OCI-LY7 (cell line): ENCODE results near the gene DNAH8. TPM values are rescaled to one million over a fixed set of nuclear protein-coding genes. Genes with fewer than 3 reads are reported as not detected.

Experiments
- BruUV-seq: library from RNA; stranded (reverse); fragments of 400-500 nt; replicated peaks from 2 replicates; lab custom pipeline; 2021; lab: Mats Ljungman, UMichigan
- CTCF ChIA-PET: fragments of 300-600 bp; sonication (Branson Sonifier 250); formaldehyde crosslinking; loops from one replicate; lab custom pipeline; 2022; ENCODE audit warnings: antibody characterized with exemption; ENCODE audit not compliant: unreplicated experiment; lab: Charles Lee
- POLR2A ChIA-PET: fragments of 300-600 bp; sonication (Branson Sonifier 250); formaldehyde crosslinking; loops from one replicate; lab custom pipeline; 2022; ENCODE audit warnings: antibody characterized with exemption; lab: Charles Lee
- DNase-seq: peaks from one replicate; pipeline ENCODE4 v3.0.0-alpha.2; 2015; ENCODE audit warnings: low spot score
- H2AFZ ChIP-seq: fragments of 200-600 bp; sonication (generic), shearing (Covaris generic); 2 replicates; pipeline ENCODE4 v1.6.1; 2014; ENCODE audit warnings: mild to moderate bottlenecking, antibody characterized with exemption, low read length, moderate library complexity
- H3K27ac ChIP-seq: fragments of 200-600 bp; sonication (generic); 2 replicates; pipeline ENCODE4 v1.5.1; 2014; ENCODE audit warnings: mixed run types, low read depth, mild to moderate bottlenecking, moderate library complexity, low read length, inconsistent platforms; ENCODE audit not compliant: poor library complexity, severe bottlenecking
- H3K36me3 ChIP-seq: fragments of 200-600 bp; sonication (generic); 2 replicates; pipeline ENCODE4 v1.6.1; 2014; ENCODE audit warnings: mild to moderate bottlenecking, antibody characterized with exemption, low read length, moderate library complexity, mixed read lengths; ENCODE audit not compliant: insufficient read depth
- H3K4me1 ChIP-seq: fragments of 200-600 bp; sonication (generic); 2 replicates; pipeline ENCODE4 v1.5.1; 2014; ENCODE audit warnings: mild to moderate bottlenecking, low read length; ENCODE audit not compliant: insufficient read depth, poor library complexity, severe bottlenecking
- H3K4me2 ChIP-seq: fragments of 200-600 bp; sonication (generic); 2 replicates; pipeline ENCODE4 v1.6.1; 2014; ENCODE audit warnings: mild to moderate bottlenecking, low read length
- H3K4me3 ChIP-seq: fragments of 200-600 bp; sonication (generic); 2 replicates; pipeline ENCODE4 v1.5.1; 2014; ENCODE audit warnings: mild to moderate bottlenecking, low read depth, low read length; ENCODE audit not compliant: poor library complexity, severe bottlenecking
- H3K79me2 ChIP-seq: fragments of 200-600 bp; sonication (generic); 2 replicates; pipeline ENCODE4 v1.6.1; 2016; ENCODE audit warnings: low read depth, mild to moderate bottlenecking, low read length, moderate library complexity, mixed read lengths; ENCODE audit not compliant: insufficient read depth
- H3K9me2 ChIP-seq: fragments of 200-600 bp; sonication (generic); 2 replicates; pipeline ENCODE4 v1.6.1; 2016; ENCODE audit warnings: mild to moderate bottlenecking, low read length, mixed read lengths; ENCODE audit not compliant: insufficient read depth
- H3K9me3 ChIP-seq: fragments of 200-600 bp; sonication (generic); 2 replicates; pipeline ENCODE4 v1.6.1; 2014; ENCODE audit warnings: mild to moderate bottlenecking, mixed run types, low read length, mixed read lengths
- H4K20me1 ChIP-seq: fragments of 200-600 bp; sonication (generic); 2 replicates; pipeline ENCODE4 v1.6.1; 2014; ENCODE audit warnings: mild to moderate bottlenecking, antibody characterized with exemption, low read length, moderate library complexity, mixed read lengths; ENCODE audit not compliant: insufficient read depth
- EZH2phosphoT487 ChIP-seq: fragments of 200-600 bp; sonication (generic); IDR thresholded peaks from 2 replicates; pipeline ENCODE4 v1.6.1; 2018; ENCODE audit warnings: low read depth, borderline replicate concordance, mild to moderate bottlenecking, mixed run types, antibody characterized with exemption, low read length, moderate library complexity, mixed read lengths
- intact Hi-C: fragments of 100-400 bp; cut with micrococcal nuclease; formaldehyde crosslinking; loops from one replicate; pipeline ENCODE4 v1.10.0; 2022; ENCODE audit not compliant: unreplicated experiment
- total RNA-seq, 2 experiments: library from RNA; depleted of rRNA in 1 of 2; stranded (reverse); fragments of >200 nt in 1 of 2; shearing (Covaris generic) in 1 of 2; gene quantifications; 2 replicates each; pipeline ENCODE4 v1.2.3, GENCODE V29; 2014 to 2022
- TF ChIP-seq, protein P1 (sequence below): fragments of 200-600 bp; sonication (generic); conservative IDR thresholded peaks from 2 replicates; pipeline ENCODE4 v1.5.1; 2014; ENCODE audit warnings: mild to moderate bottlenecking, antibody characterized with exemption, low read length, moderate library complexity, mixed read lengths

The DNAH8 gene
- total RNA-seq, 2 experiments from 2014 or later = not detected

DNA sequence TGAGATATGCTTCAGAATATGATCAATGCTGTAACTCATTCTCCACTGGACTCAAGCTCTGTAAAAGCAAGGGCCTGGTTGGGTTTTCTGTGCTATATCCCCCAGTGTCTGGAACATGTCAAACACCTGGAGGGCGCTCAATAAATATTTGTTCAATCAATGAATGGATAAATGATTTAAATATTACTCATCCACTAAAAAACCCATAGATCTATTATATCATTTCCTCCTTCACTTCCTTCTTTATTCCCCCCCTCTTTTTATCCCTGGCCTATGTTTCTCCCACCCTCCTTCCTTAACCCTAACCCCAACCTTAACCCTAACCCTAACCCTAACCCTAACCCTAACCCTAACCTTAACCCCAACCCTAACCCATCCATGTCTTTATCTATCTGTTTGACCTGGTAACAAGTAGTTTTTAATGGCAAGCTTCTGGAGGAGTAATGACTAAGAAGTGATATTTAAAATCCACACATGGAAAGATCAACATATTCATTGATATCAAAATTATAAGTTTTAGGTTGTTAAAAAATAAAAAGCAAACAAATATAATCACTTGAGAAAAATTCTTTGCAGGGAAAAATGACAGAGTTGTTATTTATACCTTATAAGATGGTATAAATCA lies 229.7 kb downstream of the DNAH8 start:
- ChIA-PET POLR2A (interaction anchor here (0.6 kb wide), 1 partner anchor 1559 kb away, joined by 3 read pairs; no protein-coding TSS in a partner anchor), CTCF (no interaction called here)
- Histone ChIP-seq H3K27ac (no peak overlapping the region), H3K4me3 (no peak overlapping the region), H3K4me1 (no peaks in the 10 kb centered on the region), H3K4me2 (no peak overlapping the region), H3K9me3 (no peaks in the 10 kb centered on the region), H2AFZ (no peak overlapping the region), H3K36me3 (no peaks in the 10 kb centered on the region), H3K79me2 (no peaks in the 10 kb centered on the region), H3K9me2 (no peaks in the 10 kb centered on the region), H4K20me1 (no peaks in the 10 kb centered on the region)
- no peak for TF ChIP-seq EZH2phosphoT487
- TF ChIP-seq, protein P1, sequence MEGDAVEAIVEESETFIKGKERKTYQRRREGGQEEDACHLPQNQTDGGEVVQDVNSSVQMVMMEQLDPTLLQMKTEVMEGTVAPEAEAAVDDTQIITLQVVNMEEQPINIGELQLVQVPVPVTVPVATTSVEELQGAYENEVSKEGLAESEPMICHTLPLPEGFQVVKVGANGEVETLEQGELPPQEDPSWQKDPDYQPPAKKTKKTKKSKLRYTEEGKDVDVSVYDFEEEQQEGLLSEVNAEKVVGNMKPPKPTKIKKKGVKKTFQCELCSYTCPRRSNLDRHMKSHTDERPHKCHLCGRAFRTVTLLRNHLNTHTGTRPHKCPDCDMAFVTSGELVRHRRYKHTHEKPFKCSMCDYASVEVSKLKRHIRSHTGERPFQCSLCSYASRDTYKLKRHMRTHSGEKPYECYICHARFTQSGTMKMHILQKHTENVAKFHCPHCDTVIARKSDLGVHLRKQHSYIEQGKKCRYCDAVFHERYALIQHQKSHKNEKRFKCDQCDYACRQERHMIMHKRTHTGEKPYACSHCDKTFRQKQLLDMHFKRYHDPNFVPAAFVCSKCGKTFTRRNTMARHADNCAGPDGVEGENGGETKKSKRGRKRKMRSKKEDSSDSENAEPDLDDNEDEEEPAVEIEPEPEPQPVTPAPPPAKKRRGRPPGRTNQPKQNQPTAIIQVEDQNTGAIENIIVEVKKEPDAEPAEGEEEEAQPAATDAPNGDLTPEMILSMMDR = no peak
- intact Hi-C loops = no loop called here
- DNase-seq = no peak
- BruUV-seq = no TSS peak

DNA sequence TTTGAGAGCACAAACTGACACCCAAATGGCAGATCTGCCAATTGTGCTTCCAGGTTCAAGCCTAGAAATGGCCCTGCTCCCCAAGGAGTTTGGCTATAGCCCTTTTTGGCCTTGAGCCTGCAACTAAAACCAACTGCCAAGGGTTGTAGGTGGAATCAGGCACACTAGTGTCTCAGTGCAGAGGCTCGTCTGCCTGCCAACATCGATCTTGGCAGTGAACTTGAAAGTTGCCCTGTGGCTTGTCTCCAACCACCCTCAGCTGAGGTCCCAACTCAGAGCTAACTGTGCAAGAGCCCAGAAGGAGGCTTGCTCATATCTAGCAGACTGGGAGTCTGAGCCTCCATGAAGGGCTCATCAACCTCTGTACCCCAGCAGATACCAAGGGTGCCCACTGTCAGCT lies 240.8 kb downstream of the DNAH8 start:
- no TSS peak for BruUV-seq
- H3K4me2 ChIP-seq = no peak overlapping the region
- ChIA-PET CTCF (no interaction called here), POLR2A (no interaction called here)
- H3K4me3 ChIP-seq = no peak overlapping the region
- no peaks in the 10 kb centered on the region for H3K79me2 ChIP-seq
- H3K9me2 ChIP-seq = no peaks in the 10 kb centered on the region
- no peaks in the 10 kb centered on the region for H4K20me1 ChIP-seq
- no peaks in the 10 kb centered on the region for H3K4me1 ChIP-seq
- H2AFZ ChIP-seq = no peak overlapping the region
- TF ChIP-seq, protein P1 = no peak
- TF ChIP-seq EZH2phosphoT487 = no peak
- H3K27ac ChIP-seq = no peak overlapping the region
- H3K36me3 ChIP-seq = no peaks in the 10 kb centered on the region
- intact Hi-C loops = no loop called here
- no peak for DNase-seq
- H3K9me3 ChIP-seq = no peaks in the 10 kb centered on the region

DNA sequence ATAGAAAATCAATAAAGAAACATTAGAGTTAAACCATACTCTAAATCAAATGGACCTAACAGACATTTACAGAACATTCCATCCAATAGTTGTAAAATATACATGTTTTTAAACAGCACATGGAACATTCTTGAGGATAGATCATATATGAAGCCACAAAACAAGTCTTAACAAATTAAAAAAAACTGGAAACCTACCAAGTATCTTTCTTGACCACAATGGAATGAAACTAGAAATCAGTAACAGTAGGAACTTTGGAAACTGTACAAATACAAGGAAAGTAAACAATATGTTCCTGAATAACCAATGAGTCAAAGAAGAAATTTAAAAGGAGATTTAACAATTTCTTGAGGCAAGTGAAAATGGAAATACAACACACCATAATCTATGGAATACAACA lies 242.3 kb downstream of the DNAH8 start:
- H3K9me2 ChIP-seq = no peaks in the 10 kb centered on the region
- H2AFZ ChIP-seq = no peak overlapping the region
- no TSS peak for BruUV-seq
- no peak overlapping the region for H3K27ac ChIP-seq
- H4K20me1 ChIP-seq = no peaks in the 10 kb centered on the region
- ChIA-PET POLR2A (no interaction called here), CTCF (no interaction called here)
- H3K4me2 ChIP-seq = no peak overlapping the region
- no peaks in the 10 kb centered on the region for H3K79me2 ChIP-seq
- no peak for TF ChIP-seq EZH2phosphoT487
- TF ChIP-seq, protein P1 = no peak
- H3K4me1 ChIP-seq = no peaks in the 10 kb centered on the region
- intact Hi-C loops = no loop called here
- H3K4me3 ChIP-seq = no peak overlapping the region
- H3K9me3 ChIP-seq = no peaks in the 10 kb centered on the region
- no peaks in the 10 kb centered on the region for H3K36me3 ChIP-seq
- no peak for DNase-seq
